T-cell (primary cell): ENCODE results near the gene HEMGN. TPM values are rescaled to one million over a fixed set of nuclear protein-coding genes. Genes with fewer than 3 reads are reported as not detected.

ENCODE experiments used
- ATAC-seq, 4 experiments: fragments of 200-7000 bp in 3 of 4; fragments of 150-1000 bp in 1 of 4; cut with Tn5 transposase; replicated peaks in 1 of 4; 1 replicate in 3 of 4; 2 replicates in 1 of 4; pipeline ENCODE4 v1.10.0; 2021; ENCODE audit warnings: moderate library complexity in 3 of 4, mild to moderate bottlenecking in 2 of 4, moderate number of reproducible peaks in 1 of 4
- CTCF ChIA-PET, 2 donors: fragments of 300-600 bp; sonication (Branson Sonifier 250); formaldehyde crosslinking; loops; one replicate each; lab custom pipeline; 2022; ENCODE audit warnings: antibody characterized with exemption in 2 of 2; lab: Charles Lee
- POLR2A ChIA-PET, 2 donors: fragments of 300-600 bp; sonication (Branson Sonifier 250); formaldehyde crosslinking; loops; one replicate each; lab custom pipeline; 2022; ENCODE audit warnings: antibody characterized with exemption in 2 of 2; lab: Charles Lee
- DNase-seq, 35 experiments: peaks; one replicate each; pipeline versions ENCODE4 v3.0.0 to v3.0.0-alpha.2; 2013 to 2023
- H3K27ac ChIP-seq: one replicate; pipeline ENCODE4 v1.5.1; 2013; ENCODE audit warnings: low read length
- H3K27me3 ChIP-seq, 2 experiments: replicated peaks in 1 of 2; 1 replicate in 1 of 2; 2 replicates in 1 of 2; pipeline versions ENCODE4 v1.6.1 to v1.7.0; 2013; ENCODE audit warnings: low read length in 1 of 2, mixed read lengths in 1 of 2; ENCODE audit not compliant: control insufficient read depth in 2 of 2, insufficient read depth in 2 of 2; ENCODE audit errors: extremely low read depth in 1 of 2
- H3K36me3 ChIP-seq, 2 donors: 1 replicate in 1 of 2; 2 replicates in 1 of 2; pipeline versions ENCODE4 v1.6.1 to v1.7.0; 2013; ENCODE audit warnings: low read length in 1 of 2; ENCODE audit not compliant: control insufficient read depth in 2 of 2, insufficient read depth in 1 of 2; ENCODE audit errors: extremely low read depth in 1 of 2
- H3K4me1 ChIP-seq, 2 experiments: 1 replicate in 1 of 2; 2 replicates in 1 of 2; pipeline versions ENCODE4 v1.6.1 to v1.7.0; 2013; ENCODE audit warnings: low read length in 2 of 2, mixed read lengths in 1 of 2; ENCODE audit not compliant: insufficient read depth in 2 of 2, control insufficient read depth in 1 of 2; ENCODE audit errors: extremely low read depth in 1 of 2
- H3K4me3 ChIP-seq, 2 donors: 1 replicate in 1 of 2; 2 replicates in 1 of 2; pipeline versions ENCODE4 v1.5.1 to v1.7.0; 2013; ENCODE audit warnings: mild to moderate bottlenecking in 2 of 2, low read length in 1 of 2, moderate library complexity in 1 of 2; ENCODE audit not compliant: control insufficient read depth in 1 of 2; ENCODE audit errors: extremely low read depth in 1 of 2
- H3K9me3 ChIP-seq: 2 replicates; pipeline ENCODE4 v1.7.0; 2013
- H3K27ac Mint-ChIP-seq, 2 donors: one replicate each; pipeline ENCODE4 v1.8.0; 2020 to 2021; ENCODE audit warnings: mild to moderate bottlenecking in 2 of 2, mixed read lengths in 2 of 2
- H3K27me3 Mint-ChIP-seq, 2 donors: one replicate each; pipeline ENCODE4 v1.8.0; 2021 to 2022; ENCODE audit warnings: mixed read lengths in 2 of 2
- H3K36me3 Mint-ChIP-seq: one replicate; pipeline ENCODE4 v1.8.0; 2021; ENCODE audit warnings: mixed read lengths
- H3K4me1 Mint-ChIP-seq, 3 donors: one replicate each; pipeline ENCODE4 v1.8.0; 2020 to 2022; ENCODE audit warnings: mixed read lengths in 3 of 3, mild to moderate bottlenecking in 1 of 3
- H3K4me3 Mint-ChIP-seq, 3 donors: one replicate each; pipeline ENCODE4 v1.8.0; 2020 to 2022; ENCODE audit warnings: mild to moderate bottlenecking in 3 of 3, mixed read lengths in 3 of 3, moderate library complexity in 3 of 3
- H3K9me3 Mint-ChIP-seq, 3 donors: one replicate each; pipeline ENCODE4 v1.8.0; 2020 to 2022; ENCODE audit warnings: mixed read lengths in 3 of 3
- WGBS: methylation state at CpG from one replicate; pipeline ENCODE4 v1.1.5; 2013; ENCODE audit warnings: missing lambda C conversion rate; ENCODE audit not compliant: insufficient coverage; 5-methylcytosine and 5-hydroxymethylcytosine counted together
- total RNA-seq, 35 experiments: library from RNA in 6 of 35; stranded (reverse) in 6 of 35; fragments of 120-200 nt in 1 of 35; gene quantifications; one replicate each; pipeline versions ENCODE4 v1.2.1 to v1.2.4 and lab custom pipeline; 2013 to 2026

HEMGN gene
- total RNA-seq, 5 donors from 2014 or later (not counting 1 experiment from before 2014, with no cell fraction given), result 1.3 to 3.7 (median 1.7) TPM

DNA sequence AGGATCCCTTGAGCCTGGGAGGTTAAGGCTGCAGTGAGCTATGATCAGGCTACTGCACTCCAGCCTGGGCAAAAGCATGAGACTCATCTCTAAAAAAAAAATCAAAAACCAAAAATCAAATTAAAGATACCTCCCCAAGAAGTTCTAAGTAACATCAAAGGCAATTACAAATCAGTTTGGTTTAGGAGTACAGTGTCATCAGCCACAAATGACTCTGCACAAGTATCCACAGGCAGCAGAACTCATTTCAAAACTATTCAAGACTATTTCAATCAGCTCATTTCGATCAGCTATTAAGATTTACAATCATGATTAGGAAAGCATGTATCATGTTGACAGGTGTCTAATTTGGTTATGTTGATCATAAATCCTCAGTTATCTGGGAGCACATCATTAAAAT lies 34.8 kb downstream of the HEMGN start:
- WGBS, result no CpG with 5 or more reads among the region's 1 CpG
- peak overlapping the region; percentile 57 for H3K27ac ChIP-seq
- peak overlapping the region; percentile 85 to 88 for H3K27ac Mint-ChIP-seq
- no peaks in the 10 kb centered on the region for H3K27me3 ChIP-seq
- ChIA-PET POLR2A (interaction anchor here (0.5 to 3.0 kb wide), 5 partner anchors 14 to 102 kb away, joined by 3 to 13 read pairs (median 11); partner anchors contain the start of gene TRMO (in 2 of the 2)), CTCF (interaction anchor here (0.6 to 4.4 kb wide), 14 partner anchors 9 to 354 kb away, joined by 3 to 59 read pairs (median 4); partner anchors contain the start of gene TRMO (in 1 of the 2))
- DNase-seq (no peak), ATAC-seq (no peak)
- no peak overlapping the region for H3K4me3 ChIP-seq
- no peaks in the 10 kb centered on the region for H3K9me3 Mint-ChIP-seq
- H3K4me1 Mint-ChIP-seq, result peaks cover 73 to 87% (median 81%) of the 10 kb centered on the region in 3 donors
- peaks cover 56 to 72% of the 10 kb centered on the region in 2 experiments for H3K4me1 ChIP-seq
- no peaks in the 10 kb centered on the region for H3K9me3 ChIP-seq
- peaks cover 0 to 9% of the 10 kb centered on the region in 2 donors for H3K36me3 ChIP-seq
- peaks cover 19% of the 10 kb centered on the region for H3K36me3 Mint-ChIP-seq
- peak overlapping the region in 2 of 3 donors; percentile 10 to 76 for H3K4me3 Mint-ChIP-seq
- no peaks in the 10 kb centered on the region for H3K27me3 Mint-ChIP-seq

DNA sequence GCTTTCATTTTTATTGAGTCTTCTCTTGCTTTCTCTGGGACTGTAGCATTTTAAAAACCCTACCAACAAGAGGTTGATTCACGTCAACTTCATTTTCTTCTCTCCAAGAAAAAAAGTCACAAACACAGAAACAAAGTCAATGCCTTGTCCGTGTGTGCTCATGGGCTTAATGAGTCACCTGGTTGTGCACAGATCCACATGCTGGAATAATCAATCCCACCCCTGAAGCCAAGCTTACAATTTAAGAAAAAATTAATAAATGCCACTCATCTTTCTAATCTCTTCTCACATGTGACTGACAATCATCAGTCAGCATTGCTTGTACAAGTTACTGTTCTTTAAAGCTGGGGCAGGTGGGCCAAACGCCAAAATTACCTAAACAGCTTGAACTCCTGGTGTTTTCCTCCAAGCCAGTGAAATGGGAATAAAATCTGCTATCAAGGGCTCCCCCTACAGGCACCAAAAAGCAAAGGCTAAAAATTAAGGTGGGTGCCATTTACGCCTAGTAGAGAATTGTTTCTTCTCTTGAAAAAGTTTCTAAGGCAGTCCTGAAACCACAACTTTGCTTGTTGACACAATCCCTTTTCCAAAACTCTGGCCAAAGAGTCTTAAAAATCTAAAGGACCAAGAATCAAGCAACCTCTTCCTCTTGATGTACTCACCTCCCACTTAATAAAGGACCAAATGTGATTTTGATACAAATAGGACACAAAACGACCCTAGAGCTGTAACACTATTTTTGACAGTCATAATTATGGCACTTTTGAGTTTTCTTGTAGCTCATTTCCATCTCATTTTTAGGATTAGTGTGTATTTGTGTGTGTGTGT lies 37.0 kb downstream of the HEMGN start:
- peaks cover 38 to 51% of the 10 kb centered on the region in 2 experiments for H3K4me1 ChIP-seq
- DNase-seq (peak in 4 of 35 experiments; percentile 13 to 79 (median 26)), ATAC-seq (no peak)
- peaks cover 18% of the 10 kb centered on the region for H3K36me3 Mint-ChIP-seq
- H3K27me3 ChIP-seq, result no peaks in the 10 kb centered on the region
- H3K27ac Mint-ChIP-seq, result peak overlapping the region; percentile 85 to 88
- no peaks in the 10 kb centered on the region for H3K27me3 Mint-ChIP-seq
- H3K9me3 Mint-ChIP-seq, result no peaks in the 10 kb centered on the region
- peak overlapping the region; percentile 60 for H3K27ac ChIP-seq
- WGBS, result 61% methylated on average over 3 of the region's 5 CpGs
- CTCF ChIA-PET, result interaction anchor here (0.5 to 4.4 kb wide), 21 partner anchors 9 to 353 kb away, joined by 3 to 59 read pairs (median 4); partner anchors contain the start of genes TRMO (in 2 of the 2) and NANS (in 1 of the 2)
- peak overlapping the region in 1 of 3 donors; percentile 47 for H3K4me3 Mint-ChIP-seq
- POLR2A ChIA-PET, result interaction anchor here (0.5 to 3.0 kb wide), 8 partner anchors 12 to 1502 kb away, joined by 3 to 13 read pairs (median 4); no protein-coding TSS in a partner anchor
- H3K9me3 ChIP-seq, result no peaks in the 10 kb centered on the region
- peaks cover 0 to 15% of the 10 kb centered on the region in 2 donors for H3K36me3 ChIP-seq
- H3K4me1 Mint-ChIP-seq, result peaks cover 54 to 67% (median 66%) of the 10 kb centered on the region in 3 donors
- H3K4me3 ChIP-seq, result no peak overlapping the region

DNA sequence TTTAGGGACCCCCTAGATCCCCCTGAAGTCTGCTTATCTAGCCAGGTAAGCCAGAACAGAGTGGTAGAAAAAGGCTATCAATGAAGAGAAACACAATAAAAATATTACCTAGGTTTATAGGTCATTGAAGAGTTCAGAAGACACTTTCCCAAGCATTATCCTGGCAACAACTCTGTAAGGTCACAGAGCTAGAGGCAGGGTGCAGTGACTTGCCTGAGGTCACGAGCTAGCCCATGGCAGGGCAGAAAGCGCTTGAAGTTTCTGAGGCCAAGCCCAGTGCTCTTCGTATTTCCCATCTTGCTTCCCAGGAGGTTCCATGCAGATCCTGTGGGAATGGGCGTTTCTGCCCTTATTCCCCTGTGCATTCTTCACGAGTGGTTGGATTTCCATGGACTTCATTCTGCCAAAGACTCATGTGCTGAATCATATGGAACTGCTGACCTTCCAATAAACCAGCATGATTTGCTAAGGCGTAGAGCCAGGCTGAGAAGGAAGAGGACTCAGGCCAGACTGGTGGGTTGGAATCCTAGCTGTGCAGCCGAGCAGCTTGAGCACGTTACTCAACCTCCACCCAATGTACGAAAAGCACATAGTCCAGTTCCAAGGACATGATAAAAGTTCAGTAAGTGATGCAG lies 37.8 kb downstream of the HEMGN start:
- no peaks in the 10 kb centered on the region for H3K27me3 Mint-ChIP-seq
- H3K36me3 ChIP-seq, result peaks cover 0 to 15% of the 10 kb centered on the region in 2 donors

DNA sequence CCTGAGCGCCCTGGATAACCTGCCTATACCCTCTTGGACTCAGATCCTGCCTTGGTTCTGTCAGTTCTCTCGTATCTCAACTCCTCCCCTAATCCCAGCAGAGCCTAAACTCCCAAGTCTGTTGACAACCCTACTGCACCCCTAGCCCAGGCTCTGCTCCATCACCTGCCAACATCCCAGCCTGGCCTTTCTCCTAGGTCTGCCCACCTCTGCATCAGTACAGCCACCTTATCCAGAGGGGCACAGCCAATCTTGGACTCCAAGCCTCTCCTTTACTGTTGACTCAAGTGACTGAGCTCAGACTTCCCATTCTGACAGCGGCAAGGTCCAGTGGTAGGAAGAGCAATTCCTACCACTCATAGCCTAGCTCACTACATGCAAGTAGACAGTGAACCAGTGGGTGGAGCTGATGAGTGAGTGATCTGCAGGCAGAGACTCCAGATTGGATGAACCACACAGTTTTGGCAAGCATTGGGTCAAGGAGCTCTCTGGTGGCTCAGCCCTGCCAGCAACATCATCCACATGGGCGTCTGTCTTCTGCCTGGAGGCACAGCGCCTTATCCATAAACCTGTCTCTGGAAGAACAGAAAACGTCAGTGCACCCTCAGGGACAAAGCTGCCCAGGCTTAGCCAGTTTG lies 42.2 kb downstream of the HEMGN start:
- Mint-ChIP-seq H3K36me3 (peaks cover 29% of the 10 kb centered on the region), H3K9me3 (peaks cover 0 to 10% (median 6%) of the 10 kb centered on the region in 3 donors), H3K27ac (peak overlapping the region in 1 of 2 donors; percentile 2), H3K4me3 (no peak overlapping the region), H3K27me3 (no peaks in the 10 kb centered on the region), H3K4me1 (peaks cover 16 to 27% (median 25%) of the 10 kb centered on the region in 3 donors)
- no peak for DNase-seq
- H3K9me3 ChIP-seq, result no peaks in the 10 kb centered on the region
- H3K36me3 ChIP-seq, result peaks cover 0 to 13% of the 10 kb centered on the region in 2 donors
- ChIA-PET CTCF (interaction anchor here in 1 of 2 donors (0.5 to 1.1 kb wide), 2 partner anchors 9 to 27 kb away, joined by 4 to 6 read pairs; partner anchors contain the start of gene TRMO), POLR2A (interaction anchor here in 1 of 2 donors (0.6 to 1.1 kb wide), 2 partner anchors 11 to 26 kb away, joined by 3 to 4 read pairs; no protein-coding TSS in a partner anchor)
- H3K27me3 ChIP-seq, result no peaks in the 10 kb centered on the region
- WGBS, result 95% methylated on average over 5 of the region's 6 CpGs
- ATAC-seq, result peak in 1 of 4 experiments; percentile 49
- H3K27ac ChIP-seq, result no peak overlapping the region
- H3K4me1 ChIP-seq, result peaks cover 0 to 7% of the 10 kb centered on the region in 2 experiments
- H3K4me3 ChIP-seq, result no peak overlapping the region

More for the DNA sequence above, 37.8 kb downstream of the HEMGN start:
- H3K4me1 ChIP-seq, result peaks cover 32 to 44% of the 10 kb centered on the region in 2 experiments
- H3K4me1 Mint-ChIP-seq, result peaks cover 55 to 67% (median 67%) of the 10 kb centered on the region in 3 donors
- H3K27ac Mint-ChIP-seq, result peak overlapping the region; percentile 85 to 88
- DNase-seq (no peak), ATAC-seq (no peak)
- H3K9me3 Mint-ChIP-seq, result no peaks in the 10 kb centered on the region
- H3K9me3 ChIP-seq, result no peaks in the 10 kb centered on the region
- no peaks in the 10 kb centered on the region for H3K27me3 ChIP-seq
- CTCF ChIA-PET, result interaction anchor here (0.6 to 4.4 kb wide), 14 partner anchors 8 to 354 kb away, joined by 3 to 59 read pairs (median 5); partner anchors contain the start of genes NANS (in 1 of the 2) and TRMO (in 1 of the 2)
- 100% methylated on average over 7 of the region's 9 CpGs for WGBS
- H3K4me3 ChIP-seq, result no peak overlapping the region
- H3K36me3 Mint-ChIP-seq, result peaks cover 18% of the 10 kb centered on the region
- POLR2A ChIA-PET, result interaction anchor here (0.5 to 3.0 kb wide), 4 partner anchors 20 to 1501 kb away, joined by 3 to 13 read pairs (median 3); no protein-coding TSS in a partner anchor
- no peak overlapping the region for H3K4me3 Mint-ChIP-seq
- peak overlapping the region; percentile 10 for H3K27ac ChIP-seq

DNA sequence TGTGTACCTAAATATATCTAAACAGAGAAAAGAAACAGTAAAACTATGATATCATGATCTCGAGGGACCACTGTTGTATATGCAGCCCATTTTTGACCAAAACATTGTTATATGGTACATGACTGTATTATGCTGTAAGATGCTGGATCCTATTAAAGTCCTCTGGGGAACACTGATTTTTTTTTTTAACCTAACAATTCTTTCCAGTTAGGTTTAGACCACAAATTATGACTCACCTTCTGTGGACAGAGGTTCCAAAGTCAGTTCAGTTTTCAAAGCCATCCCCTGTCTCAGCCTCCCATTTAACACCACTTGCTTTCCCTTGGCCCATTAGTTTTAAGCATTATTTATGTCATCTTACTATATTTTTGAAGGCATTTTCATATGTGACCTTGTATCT lies 42.8 kb downstream of the HEMGN start:
- Mint-ChIP-seq H3K9me3 (peaks cover 0 to 10% (median 6%) of the 10 kb centered on the region in 3 donors), H3K27me3 (no peaks in the 10 kb centered on the region), H3K27ac (no peak overlapping the region), H3K36me3 (peaks cover 27% of the 10 kb centered on the region), H3K4me1 (peaks cover 13 to 26% (median 25%) of the 10 kb centered on the region in 3 donors), H3K4me3 (no peak overlapping the region)
- no peaks in the 10 kb centered on the region for H3K27me3 ChIP-seq
- peaks cover 0 to 9% of the 10 kb centered on the region in 2 donors for H3K36me3 ChIP-seq
- no peak for ATAC-seq
- POLR2A ChIA-PET, result interaction anchor here in 1 of 2 donors (0.6 to 1.1 kb wide), 2 partner anchors 10 to 26 kb away, joined by 3 to 4 read pairs; no protein-coding TSS in a partner anchor
- no peaks in the 10 kb centered on the region for H3K9me3 ChIP-seq
- peaks cover 0 to 5% of the 10 kb centered on the region in 2 experiments for H3K4me1 ChIP-seq
- no CpG with 5 or more reads among the region's 1 CpG for WGBS
- no peak overlapping the region for H3K4me3 ChIP-seq
- CTCF ChIA-PET, result interaction anchor here in 1 of 2 donors (0.5 to 1.6 kb wide), 3 partner anchors 8 to 27 kb away, joined by 4 to 6 read pairs (median 4); partner anchors contain the start of gene TRMO
- H3K27ac ChIP-seq, result no peak overlapping the region
- DNase-seq, result no peak
